Measurements from ENCODE around the gene LDHB. TPM values are rescaled to one million over a fixed set of nuclear protein-coding genes. Genes with fewer than 3 reads are reported as not detected.

The LDHB gene
- total RNA-seq, 4 donors from 2014 or later: 384 to 506 (median 452) TPM

DNA sequence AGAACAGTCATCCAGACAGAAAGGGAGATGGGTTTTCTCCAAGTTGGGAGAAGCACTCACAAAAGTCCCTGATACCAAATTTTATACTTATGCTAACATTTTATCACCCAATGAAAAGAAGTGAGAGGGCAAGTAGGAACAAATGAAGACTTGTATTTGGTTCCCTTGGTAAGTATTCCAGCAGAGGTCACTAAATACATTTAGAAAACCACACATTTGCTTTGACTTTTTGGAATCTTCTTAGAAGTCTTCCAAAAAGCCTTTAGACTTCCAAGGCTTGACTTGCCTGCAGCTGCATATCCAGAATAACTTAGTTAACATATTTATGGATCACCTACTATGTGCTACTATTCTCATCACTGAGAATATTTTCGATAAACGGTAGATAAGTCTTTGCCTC is 49.9 kb downstream of the LDHB start:
- TF ChIP-seq POLR2A (IDR thresholded peaks at IDR 0.05) (no peak), CTCF (IDR thresholded peaks at IDR 0.05) (peak in 2 of 4 experiments; percentile 25 to 46)
- H3K9me3 ChIP-seq: no peaks in the 10 kb centered on the region
- H3K27me3 ChIP-seq: no peaks in the 10 kb centered on the region
- no peaks in the 10 kb centered on the region for H3K4me1 ChIP-seq
- H3K27ac ChIP-seq: no peak overlapping the region
- ATAC-seq: no peak
- no peak overlapping the region for H3K4me3 ChIP-seq
- 39 to 47% methylated on average over 2 of the region's 2 CpGs for WGBS, 2 donors (ENCODE audit: low coverage in 1 of 2)
- H3K36me3 ChIP-seq: no peaks in the 10 kb centered on the region

DNA sequence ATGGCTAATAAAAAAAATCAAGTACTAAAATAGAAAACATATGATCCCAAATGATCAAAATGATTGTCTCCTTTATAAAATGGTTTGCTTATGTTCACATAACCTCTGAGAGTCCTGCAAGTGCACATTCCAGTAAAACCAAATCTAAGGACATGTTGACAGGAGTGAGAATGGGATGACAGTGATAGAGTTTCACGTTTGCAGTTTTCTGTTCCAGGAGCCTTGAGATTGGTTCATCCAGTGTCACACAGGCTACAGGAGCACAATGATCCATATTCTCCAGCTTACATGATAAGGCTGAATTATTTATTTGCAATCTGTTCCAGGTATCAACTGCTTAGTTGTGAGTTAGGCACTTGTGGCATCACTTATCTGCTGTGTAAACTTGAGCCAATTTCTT is 51.5 kb downstream of the LDHB start:
- no peak overlapping the region for H3K27ac ChIP-seq
- H3K4me3 ChIP-seq: no peak overlapping the region
- TF ChIP-seq POLR2AphosphoS5 (IDR thresholded peaks at IDR 0.05): no peak
- TF ChIP-seq EP300 (IDR thresholded peaks at IDR 0.05): no peak
- no peak for TF ChIP-seq POLR2A (IDR thresholded peaks at IDR 0.05)
- no peak for TF ChIP-seq CTCF (IDR thresholded peaks at IDR 0.05)
- 45 to 60% methylated on average over 1 of the region's 1 CpG for WGBS, 2 donors (ENCODE audit: low coverage in 1 of 2)
- no peak for ATAC-seq
- H3K36me3 ChIP-seq: no peaks in the 10 kb centered on the region
- no peaks in the 10 kb centered on the region for H3K27me3 ChIP-seq
- H3K4me1 ChIP-seq: no peaks in the 10 kb centered on the region
- no peaks in the 10 kb centered on the region for H3K9me3 ChIP-seq

GRCh38 chr12:21604245-21605101 is 53.2 kb downstream of the LDHB start, which contains the start of gene GYS2:
GYS2 (minus strand) TSS chr12:21604847; CDS start chr12:21604592, 255 bp downstream.
- Histone ChIP-seq H3K27me3 (no peaks in the 10 kb centered on the region), H3K9me3 (no peaks in the 10 kb centered on the region), H3K4me3 (no peak within 1 kb of the TSS), H3K4me1 (no peaks in the 10 kb centered on the region), H3K36me3 (no peaks in the 10 kb centered on the region), H3K27ac (no peak within 1 kb of the TSS)
- WGBS, 2 donors (ENCODE audit: low coverage in 1 of 2): 42 to 69% methylated on average over 7 of the region's 7 CpGs
- TF ChIP-seq POLR2A (IDR thresholded peaks at IDR 0.05): no peak
- no peak for TF ChIP-seq POLR2AphosphoS5 (IDR thresholded peaks at IDR 0.05)
- TF ChIP-seq EP300 (IDR thresholded peaks at IDR 0.05): no peak
- no peak for TF ChIP-seq CTCF (IDR thresholded peaks at IDR 0.05)
- ATAC-seq: no peak

DNA sequence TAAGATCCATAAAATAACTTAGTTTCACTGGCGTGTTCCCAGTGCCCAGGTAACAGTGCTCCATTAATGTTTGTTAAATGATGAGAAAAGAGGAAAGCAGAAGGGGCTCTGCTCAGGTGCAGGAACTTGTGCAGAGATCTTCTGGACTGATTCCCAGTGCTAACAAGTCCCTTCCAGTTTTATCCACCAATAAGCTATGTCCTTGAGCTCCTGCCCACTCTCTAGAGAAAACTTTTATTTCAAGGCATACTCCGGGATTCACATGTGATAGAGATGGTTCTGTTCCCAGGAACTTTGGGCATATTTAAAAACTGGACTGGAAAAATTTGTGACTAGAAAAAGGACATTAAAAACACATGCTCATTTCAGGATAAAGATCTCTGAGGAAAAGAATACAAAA is 54.9 kb downstream of the LDHB start:
- 72 to 74% methylated on average over 2 of the region's 2 CpGs for WGBS, 2 donors (ENCODE audit: low coverage in 1 of 2)
- no peaks in the 10 kb centered on the region for H3K36me3 ChIP-seq
- no peak overlapping the region for H3K27ac ChIP-seq
- TF ChIP-seq CTCF (IDR thresholded peaks at IDR 0.05) (no peak), POLR2A (IDR thresholded peaks at IDR 0.05) (no peak), EP300 (IDR thresholded peaks at IDR 0.05) (no peak), POLR2AphosphoS5 (IDR thresholded peaks at IDR 0.05) (no peak)
- no peak for ATAC-seq
- no peaks in the 10 kb centered on the region for H3K4me1 ChIP-seq
- no peaks in the 10 kb centered on the region for H3K9me3 ChIP-seq
- H3K27me3 ChIP-seq: no peaks in the 10 kb centered on the region
- no peak overlapping the region for H3K4me3 ChIP-seq

GRCh38 chr12:21600196-21600595 is 57.4 kb downstream of the LDHB start:
- H3K27ac ChIP-seq: no peak overlapping the region
- 47 to 56% methylated on average over 5 of the region's 5 CpGs for WGBS, 2 donors (ENCODE audit: low coverage in 1 of 2)
- TF ChIP-seq EP300 (IDR thresholded peaks at IDR 0.05) (no peak), CTCF (IDR thresholded peaks at IDR 0.05) (no peak), POLR2AphosphoS5 (IDR thresholded peaks at IDR 0.05) (no peak), POLR2A (IDR thresholded peaks at IDR 0.05) (no peak)
- no peaks in the 10 kb centered on the region for H3K27me3 ChIP-seq
- H3K36me3 ChIP-seq: no peaks in the 10 kb centered on the region
- H3K4me3 ChIP-seq: no peak overlapping the region
- no peaks in the 10 kb centered on the region for H3K4me1 ChIP-seq
- no peaks in the 10 kb centered on the region for H3K9me3 ChIP-seq
- no peak for ATAC-seq

Data from gastroesophageal sphincter (tissue), 4 donors.